NOMO-1 treated with dmso at 0.1 percent for 144 hours (cell line): ENCODE results near the gene CRISP1.
"Not testable (repeated sequence)": the region's sequence is repeated elsewhere in the genome, so short reads cannot be mapped to it uniquely, and the experiment has no call there.

ENCODE experiments used
- DNase-seq: peaks from one replicate; lab custom pipeline; 2025; ENCODE audit not compliant: unreplicated experiment; lab: John Stamatoyannopoulos, UW

CRISP1 gene, protein sequence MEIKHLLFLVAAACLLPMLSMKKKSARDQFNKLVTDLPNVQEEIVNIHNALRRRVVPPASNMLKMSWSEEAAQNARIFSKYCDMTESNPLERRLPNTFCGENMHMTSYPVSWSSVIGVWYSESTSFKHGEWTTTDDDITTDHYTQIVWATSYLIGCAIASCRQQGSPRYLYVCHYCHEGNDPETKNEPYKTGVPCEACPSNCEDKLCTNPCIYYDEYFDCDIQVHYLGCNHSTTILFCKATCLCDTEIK

DNA sequence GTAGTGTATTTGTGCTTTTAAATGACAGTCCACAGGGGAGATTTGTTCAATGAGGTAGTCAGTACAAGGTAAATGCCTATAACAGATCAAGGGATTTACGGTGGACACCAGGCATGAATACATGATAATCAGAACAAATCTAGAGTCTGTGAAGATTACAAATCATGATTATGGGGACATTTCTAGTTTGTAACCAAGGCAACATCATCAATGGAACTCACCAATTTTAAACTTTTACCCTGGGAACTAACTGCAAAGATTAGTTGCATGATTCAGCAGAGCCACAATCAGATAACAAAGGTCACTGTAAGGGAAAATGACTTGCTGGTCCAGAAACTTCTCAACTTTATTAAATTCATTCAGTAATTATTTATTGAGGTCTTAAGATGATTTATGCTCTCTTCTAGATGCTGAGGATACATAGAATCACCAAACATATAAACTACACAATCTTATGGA, at the start of gene CRISP1:
TSS of gene CRISP1 (minus strand) at position 51 of the 459 bp plus-strand sequence. CDS start 9,135 bp downstream, outside the sequence.
- DNase-seq: no peak

DNA sequence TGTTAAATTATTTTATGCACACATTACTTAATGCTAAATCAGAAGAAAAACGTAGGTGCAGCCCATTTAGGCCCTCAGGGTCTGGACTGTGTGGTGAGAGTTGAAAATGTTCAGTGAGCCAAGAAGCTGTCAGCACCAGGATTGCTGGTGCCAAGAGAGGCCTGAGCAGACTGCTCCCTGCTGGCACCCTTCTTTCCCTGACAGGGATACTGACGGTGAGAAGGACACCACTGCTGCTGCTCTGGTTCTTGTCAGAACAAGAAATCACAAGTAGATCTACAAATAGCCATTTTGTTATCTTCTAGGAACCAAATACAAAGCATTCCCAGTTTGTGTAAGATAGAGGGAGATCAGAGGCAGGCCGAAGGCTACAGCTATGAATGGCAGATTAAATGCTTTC, 48.7 kb upstream of the CRISP1 start:
- no peak for DNase-seq

DNA sequence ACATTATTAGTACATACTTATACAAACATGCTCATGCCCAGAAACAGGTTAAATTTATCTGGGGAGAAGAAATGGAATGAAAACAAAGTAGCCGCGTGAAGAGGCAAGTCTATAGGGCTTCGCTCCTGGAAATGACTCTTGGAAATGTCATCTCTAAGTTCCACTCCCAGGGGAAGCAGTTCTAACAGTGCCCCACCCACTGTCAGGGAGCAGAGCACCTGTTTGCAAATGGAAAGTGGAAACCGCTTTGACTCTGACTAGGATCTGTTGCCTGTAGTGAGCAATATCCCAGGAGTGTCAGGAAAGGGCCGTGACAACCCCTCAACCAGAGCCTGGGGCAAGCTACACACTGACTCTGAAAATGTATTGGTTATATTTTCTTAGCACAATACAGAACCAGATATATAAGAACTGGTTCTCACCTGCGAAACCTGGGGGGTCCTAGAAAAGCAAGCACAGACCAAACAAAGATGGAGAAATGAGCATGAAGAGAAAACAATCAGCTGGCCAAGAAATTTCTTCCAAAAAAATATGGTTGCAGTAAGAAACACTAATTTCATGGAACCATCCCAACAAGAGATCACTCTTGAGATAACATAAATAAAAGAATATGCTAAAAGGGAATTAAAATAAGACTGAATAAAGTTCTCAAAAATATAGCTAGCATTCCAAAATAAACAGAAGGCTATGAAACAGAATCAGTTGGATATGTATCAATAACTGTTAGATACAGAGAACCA, 47.5 kb upstream of the CRISP1 start:
- no peak for DNase-seq

DNA sequence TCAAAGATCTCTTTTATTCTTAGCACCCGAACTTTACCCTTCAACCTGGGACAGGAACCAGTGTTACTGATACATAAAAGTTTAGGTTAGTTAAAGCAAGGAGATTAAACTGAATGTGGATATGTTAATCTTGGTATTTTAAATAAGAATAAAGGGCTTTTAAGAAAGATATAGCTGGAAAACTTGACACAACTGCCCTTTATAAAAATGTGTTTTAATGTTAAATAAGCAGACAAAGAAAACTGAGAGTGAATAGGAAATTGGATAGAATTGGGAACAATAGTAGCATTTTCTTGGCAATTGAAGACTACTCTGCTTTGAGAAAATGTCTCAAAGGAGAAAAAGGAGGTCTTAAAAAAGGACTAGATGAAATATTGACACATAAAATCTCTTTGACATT, 45.9 kb upstream of the CRISP1 start:
- DNase-seq: no peak

DNA sequence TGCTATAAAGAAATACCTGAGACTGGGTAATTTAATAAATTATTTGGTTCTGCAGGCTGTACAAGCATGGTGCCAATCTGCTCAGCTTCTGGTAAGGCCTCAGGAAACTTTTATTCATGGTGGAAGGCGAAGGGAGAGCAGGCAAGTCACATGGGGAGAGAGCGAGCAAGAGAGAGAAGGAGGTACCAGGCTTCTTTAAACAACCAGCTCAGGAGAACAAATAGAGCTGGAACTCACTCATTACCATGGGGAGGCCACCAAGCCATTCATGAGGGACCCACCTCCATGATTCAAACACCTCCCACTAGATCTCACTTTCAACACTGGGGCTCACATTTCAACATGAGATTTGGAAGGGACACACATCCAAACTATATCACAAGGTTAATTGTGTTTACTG, 44.9 kb upstream of the CRISP1 start:
- no peak for DNase-seq

DNA sequence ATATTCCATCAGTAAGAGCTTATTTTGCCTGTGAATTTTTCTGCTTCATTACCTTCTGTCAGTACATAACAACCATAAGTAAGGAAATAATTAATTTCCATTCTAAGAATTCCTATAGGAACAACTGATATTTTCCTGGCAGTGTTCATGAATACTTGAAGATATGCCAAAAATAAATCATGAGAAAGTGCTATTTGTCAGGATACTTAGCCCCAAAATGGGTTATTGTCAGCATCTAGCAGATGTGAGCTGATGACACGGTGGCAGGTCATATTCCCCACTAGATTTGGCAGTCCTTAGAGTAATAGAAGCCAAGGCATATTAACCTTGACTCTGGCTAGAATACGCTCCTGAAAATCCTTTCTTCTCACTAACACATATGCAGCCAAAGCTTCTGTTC, 43.2 kb upstream of the CRISP1 start:
- DNase-seq: no peak

DNA sequence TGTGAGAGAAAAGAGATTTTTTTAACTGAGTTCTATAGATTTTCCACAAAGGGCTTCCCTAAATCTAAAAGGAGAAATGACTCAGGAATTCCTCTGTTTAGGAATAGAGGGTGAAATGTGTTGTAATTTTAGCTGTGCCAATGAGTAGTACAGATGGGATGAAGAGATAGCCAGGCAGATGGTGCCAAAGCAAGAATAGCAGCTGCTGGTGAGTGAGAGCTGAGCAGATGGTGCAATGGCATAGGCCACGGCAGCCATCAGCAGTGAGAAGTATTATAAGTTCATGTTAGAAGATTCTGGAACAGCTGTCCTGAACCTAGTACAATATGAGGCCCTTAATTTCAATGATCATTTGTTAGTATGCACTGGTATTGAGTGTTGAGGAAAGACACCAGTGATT, 40.2 kb upstream of the CRISP1 start:
- DNase-seq: no peak

DNA sequence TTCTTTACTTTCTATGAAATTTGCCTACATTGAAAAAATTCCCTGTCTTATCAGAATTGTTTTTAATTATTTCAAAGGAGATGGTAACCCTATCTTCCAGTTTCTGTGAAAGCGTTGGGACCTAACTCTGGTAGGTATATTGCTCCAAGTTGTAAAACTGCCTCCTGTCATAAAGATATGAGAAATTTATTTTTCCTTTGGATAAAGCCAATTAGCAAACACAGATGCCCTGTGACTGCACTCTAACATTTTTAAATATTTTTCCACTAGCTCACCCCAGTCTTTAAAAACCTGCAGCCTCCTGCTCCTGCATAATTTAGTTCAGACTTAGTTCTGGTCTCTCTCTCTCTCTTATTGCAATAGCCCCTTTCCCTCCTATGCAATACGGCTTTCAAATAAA, 39.0 kb upstream of the CRISP1 start:
- DNase-seq: no peak

DNA sequence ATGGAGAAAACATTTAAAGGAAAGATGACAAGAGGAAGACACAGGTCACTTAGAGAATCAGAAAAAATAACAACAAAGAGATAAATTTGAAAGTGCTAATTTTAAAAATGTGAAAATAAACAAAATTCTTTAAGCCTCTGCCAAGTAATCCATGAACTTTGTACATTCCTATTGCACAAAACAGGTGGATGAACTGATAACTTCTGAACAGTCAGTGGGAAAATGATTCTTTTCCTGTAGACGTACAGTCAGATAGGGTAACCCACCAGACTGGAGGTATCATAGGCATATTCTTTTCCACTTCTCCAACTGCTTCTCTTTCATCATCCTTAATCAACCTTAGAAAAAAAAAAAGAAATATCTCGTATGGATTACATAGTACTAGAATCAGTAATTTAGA, 36.5 kb upstream of the CRISP1 start:
- DNase-seq: no peak

DNA sequence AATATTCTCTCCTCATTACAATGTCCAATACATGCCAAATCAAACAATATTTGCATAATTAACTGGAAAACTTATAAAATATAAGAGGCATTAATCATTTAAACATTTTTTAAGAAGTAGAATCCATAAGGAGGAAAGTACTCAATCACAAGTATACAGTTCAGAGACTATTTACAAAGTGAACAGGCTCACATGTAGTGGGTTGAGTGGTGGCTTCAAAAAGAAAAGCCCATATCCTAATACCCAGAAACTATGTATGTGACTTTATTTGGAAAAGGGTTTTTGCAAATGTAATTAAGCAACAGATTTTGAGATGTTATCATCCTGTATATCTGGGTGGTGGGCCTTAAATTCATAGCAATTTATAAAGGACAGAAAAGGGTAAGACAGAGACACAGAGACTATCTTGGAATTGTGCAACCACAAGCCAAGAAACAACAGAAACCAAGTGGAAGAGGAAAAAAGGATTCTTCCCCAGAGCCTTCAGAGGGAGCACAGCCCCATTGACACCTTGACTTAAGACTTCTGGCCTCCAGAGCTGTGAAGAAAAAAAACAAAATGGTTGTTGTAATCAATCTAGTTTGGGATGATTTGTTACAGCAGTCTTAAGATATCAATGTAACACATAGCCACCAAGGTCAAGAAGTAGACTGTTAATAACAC, 32.7 kb upstream of the CRISP1 start:
- DNase-seq: no peak

DNA sequence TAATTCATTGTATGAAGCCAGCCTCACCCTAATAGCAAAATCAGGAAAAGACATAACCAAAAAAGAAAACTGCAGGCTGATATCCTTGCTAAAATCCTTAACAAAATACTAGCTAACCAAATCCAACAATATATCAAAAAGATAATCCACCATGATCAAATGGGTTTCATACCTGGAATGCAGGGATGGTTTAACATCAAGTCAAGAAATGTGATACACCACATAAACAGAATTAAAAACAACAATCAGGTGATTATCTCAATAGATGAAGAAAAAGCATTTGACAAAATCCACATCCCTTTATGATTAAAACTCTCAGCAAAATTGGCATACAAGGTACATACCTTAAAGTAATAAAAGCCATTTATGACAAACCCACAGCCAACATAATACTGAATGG, 29.2 kb upstream of the CRISP1 start:
- DNase-seq: not testable (repeated sequence)

DNA sequence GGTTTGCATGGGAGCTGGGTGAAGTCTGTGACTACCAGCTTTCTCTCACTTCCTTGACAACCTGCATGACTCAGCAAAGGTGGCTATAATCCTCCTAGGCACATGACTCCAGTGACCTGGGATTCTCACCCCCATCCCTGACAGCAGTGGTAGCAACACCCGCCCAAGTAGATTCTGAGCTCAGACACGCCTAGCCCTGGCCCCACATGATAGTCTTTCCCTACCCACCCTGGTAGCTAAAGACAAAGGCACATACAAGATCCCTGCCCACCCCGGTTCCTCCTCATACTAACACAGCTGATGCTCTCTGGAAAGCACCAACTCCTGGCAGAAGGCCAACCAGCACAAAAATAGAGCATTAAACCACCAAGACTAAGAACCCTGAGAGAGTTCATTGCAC, 25.9 kb upstream of the CRISP1 start:
- no peak for DNase-seq

DNA sequence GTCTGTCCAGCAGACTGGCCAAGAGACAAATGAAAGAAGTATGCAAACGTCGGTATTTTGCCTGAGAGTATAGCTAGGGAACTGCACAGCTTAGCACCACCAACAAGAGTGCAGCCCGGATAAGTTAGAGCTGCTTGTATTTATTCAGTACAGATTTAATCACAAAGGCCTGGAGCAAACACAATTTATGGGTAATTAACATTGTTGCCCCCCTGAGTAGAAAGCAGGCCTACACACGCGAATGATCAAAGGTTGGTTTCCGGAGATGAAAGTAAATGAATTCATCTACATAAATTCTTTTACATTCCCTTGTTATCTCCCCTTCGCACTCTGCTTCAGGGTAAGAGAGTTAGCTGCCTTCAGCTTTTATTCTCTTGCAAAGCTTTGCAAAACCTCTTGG, 24.7 kb upstream of the CRISP1 start:
- DNase-seq: no peak

DNA sequence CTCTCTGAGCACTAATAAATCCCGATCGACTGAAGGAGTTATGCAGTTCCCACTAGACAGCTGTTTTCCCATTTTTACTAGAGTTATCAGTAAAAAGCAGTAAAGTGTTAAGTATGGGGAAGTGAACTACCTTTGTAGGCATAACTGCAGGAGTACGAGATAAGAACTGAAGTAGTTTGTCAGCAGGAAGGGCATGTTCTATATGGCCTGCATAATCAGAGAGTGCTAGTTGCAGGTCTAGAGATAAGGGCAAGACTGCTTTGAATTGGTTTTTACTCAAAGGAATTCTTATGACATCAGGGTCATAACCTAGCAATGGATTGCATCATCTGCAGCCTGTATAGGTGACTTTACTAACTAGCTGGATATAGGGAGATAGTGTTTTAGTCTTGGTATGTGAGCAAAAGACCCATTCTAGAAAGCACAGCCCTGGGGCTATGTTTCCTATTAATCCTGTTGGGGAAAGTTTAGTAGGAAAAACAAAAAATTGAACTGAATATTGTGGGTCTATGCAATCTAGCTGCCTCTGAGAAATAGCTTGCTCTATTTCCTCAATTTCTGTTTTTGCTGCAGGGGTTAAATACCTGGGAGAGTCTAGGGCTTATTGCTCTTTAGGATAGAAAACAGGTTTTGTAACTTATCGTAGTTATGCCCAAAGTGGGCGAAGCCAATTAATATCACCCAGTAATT, 22.6 kb upstream of the CRISP1 start:
- no peak for DNase-seq

DNA sequence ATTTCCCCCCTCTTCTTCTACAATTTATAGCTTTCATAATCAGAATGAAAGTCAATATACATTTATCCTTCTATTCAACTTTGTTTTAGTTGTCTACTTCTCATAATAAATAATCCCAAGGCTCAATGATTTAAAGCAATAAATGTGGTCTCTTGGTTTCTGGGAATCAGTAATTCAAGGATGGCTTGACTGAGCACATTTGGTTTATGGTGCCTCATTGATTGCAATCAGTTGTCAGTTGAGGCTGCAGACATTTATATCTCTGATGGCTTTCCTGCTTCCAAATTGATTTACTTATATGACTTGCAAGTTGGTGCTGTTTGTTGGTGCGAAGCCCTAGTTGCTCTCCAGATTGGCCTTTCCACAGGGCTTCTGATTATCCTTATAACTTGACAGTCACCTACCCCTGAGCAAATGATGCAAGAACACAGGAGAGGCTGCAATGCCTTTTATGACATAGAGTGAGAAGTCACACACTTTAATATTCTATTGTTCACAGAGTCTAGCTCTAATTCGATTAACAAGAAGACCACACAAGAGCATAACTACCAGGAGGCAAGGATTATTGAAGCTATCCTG, 2.7 kb upstream of the CRISP1 start:
- no peak for DNase-seq

DNA sequence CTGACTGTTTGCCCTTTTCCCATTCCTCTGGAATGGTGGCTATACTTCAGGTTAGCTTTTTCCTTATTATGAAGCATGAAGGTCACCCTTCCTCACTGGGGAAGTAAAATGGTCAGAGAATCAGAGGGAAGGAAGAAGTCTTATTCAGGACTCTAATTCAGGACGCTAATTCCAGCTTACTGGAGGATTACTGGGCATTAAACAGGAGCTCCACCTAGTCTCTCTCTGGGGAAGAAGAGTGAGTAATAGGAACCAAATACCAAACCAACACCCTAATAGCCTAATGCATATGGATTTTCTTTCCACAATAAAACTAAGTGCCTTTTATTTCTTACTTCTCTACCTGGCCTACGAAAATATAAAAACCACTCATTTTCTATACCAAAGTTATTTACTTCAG, 10.1 kb downstream of the CRISP1 start:
- no peak for DNase-seq

DNA sequence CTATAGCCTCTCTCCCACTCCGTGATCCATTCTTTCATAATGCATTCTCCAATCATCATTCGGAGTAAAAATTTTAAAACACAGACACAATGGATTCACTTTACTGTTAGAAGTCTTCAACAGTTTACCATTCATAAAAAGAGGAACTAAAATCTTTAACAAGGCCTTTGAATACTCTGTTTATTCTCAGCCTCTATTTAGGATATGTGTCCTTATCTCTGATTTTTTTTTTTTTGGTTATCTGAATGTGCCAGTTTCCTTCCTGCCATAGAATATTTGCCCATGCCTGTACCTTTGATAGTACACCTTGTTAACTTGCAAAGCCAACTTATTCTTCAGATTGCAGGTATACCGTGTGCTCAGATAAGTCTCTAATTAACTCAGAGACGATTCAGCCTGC, 11.1 kb downstream of the CRISP1 start:
- no peak for DNase-seq

DNA sequence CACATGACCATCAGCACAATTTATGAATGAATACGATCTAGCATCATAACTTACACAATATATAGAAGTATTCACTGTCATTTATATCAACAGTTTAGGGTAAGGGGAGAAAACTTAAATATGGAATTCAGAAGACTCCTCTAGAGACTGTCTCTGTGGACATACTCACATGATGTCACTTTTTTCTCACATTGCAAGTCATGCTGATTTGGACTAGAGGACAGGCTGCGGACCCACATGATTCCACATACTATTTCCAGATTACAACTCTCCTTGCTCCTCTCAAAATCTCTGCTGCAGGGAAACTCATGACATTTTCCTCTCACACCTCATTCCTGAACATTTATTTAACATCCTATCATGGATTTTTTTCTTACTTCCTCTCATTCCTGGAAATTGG, 13.4 kb downstream of the CRISP1 start:
- DNase-seq: no peak

DNA sequence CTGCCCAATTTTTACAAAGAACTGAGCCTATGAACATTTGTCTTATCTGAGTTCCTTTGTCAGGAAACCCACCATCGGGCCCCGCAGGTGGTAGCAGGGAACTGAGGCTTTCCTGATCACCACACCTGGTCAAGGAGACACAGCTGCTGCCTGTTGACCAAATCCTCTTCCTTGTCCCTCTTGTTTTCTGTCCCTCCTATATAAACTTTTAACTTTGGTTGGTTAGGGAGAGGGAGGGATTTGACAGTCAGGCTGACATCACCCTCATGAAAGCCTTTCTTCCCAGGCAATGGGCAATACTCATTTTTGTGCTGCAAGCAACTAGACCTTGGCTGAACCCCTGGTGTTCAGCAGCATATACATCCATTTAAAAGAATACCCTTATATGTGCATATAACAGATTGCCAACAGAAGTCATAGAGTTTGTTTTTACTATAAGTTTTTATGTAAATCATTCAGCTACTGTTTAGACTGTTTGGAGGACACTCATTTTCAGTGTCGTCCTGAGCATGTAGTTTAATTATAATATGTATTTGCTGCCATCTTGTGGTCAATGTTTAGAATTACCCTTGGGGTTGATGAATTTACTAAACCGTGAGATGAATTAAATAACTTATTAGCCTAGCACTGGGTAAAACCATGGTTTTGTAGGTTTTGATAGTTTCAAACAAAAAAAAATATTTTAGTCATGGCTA, 17.0 kb downstream of the CRISP1 start:
- DNase-seq: no peak

DNA sequence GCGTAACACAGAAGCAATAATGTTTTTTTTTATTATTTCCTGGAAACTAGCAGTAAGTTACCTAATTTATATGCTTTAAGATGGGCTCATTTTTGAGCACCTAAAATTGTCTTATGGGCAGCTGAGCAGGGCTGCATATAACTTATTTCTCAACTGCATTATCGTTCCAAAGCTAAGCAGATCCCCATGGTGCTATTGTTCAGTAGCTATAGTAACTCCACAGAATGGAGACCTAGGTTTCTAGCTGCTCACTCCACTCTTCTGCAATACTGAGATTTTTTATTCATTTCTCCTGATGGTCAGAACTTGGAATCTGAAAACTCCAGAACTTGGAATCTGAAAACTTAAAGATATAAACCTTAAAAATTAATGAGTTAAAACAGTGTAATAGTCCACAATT, 18.7 kb downstream of the CRISP1 start:
- DNase-seq: no peak

DNA sequence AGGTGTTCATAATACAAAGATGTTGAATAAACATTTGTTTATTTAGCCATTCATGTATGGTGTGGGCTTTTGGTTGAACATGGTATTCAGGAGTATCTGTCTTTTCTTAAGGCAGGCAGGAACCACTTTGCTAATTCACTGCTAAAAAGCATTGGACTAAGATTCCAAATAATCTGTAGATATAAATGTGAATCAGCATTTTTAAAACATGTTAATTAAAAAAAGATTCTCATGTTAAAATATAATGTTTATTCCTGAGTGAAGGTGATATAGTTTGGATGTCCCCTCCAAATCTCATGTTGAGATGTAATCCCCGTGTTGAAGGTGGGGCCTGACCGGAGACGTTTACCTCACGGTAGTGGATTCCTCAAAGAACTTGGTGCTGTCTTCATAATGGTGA, 19.3 kb downstream of the CRISP1 start:
- DNase-seq: no peak
